H1 (cell line): ENCODE measurements around the gene CMYA5. TPM values are rescaled to one million over a fixed set of nuclear protein-coding genes. Genes with fewer than 3 reads are reported as not detected.

Experiments used
- BRCA1 ChIP-seq: IDR thresholded peaks from 2 replicates; pipeline ENCODE4 v1.6.1; 2012; ENCODE audit warnings: low read depth, low read length, improper control_type of control experiment
- CHD7 ChIP-seq: fragments of 300-600 bp; sonication (generic); IDR thresholded peaks from 2 replicates; pipeline ENCODE4 v1.7.1; 2012; ENCODE audit warnings: low read length, moderate library complexity, mild to moderate bottlenecking, inconsistent platforms; ENCODE audit not compliant: insufficient replicate concordance
- FOSL1 ChIP-seq: IDR thresholded peaks from 2 replicates; pipeline ENCODE4 v1.6.1; 2011; ENCODE audit warnings: mild to moderate bottlenecking, low read depth, low read length, moderate library complexity; ENCODE audit not compliant: insufficient read depth
- HDAC2 ChIP-seq, 2 experiments: fragments of 300-600 bp in 1 of 2; sonication (generic) in 1 of 2; IDR thresholded peaks; 2 replicates each; pipeline ENCODE4 v1.6.1; 2011 to 2012; ENCODE audit warnings: low read depth in 2 of 2, low read length in 2 of 2, mild to moderate bottlenecking in 2 of 2, moderate library complexity in 2 of 2, borderline replicate concordance in 1 of 2, inconsistent platforms in 1 of 2
- MAFK ChIP-seq: IDR thresholded peaks from 2 replicates; pipeline ENCODE4 v1.6.1; 2012; ENCODE audit warnings: low read depth, mild to moderate bottlenecking, improper control_type of control experiment, low read length
- NANOG ChIP-seq: IDR thresholded peaks from 2 replicates; pipeline ENCODE4 v1.6.1; 2011; ENCODE audit warnings: low read length, low read depth, mild to moderate bottlenecking, inconsistent platforms; ENCODE audit not compliant: insufficient read depth, poor library complexity, severe bottlenecking
- RAD21 ChIP-seq, 2 experiments: IDR thresholded peaks in 1 of 2; conservative IDR thresholded peaks in 1 of 2; 2 replicates each; pipeline ENCODE4 v1.6.1; 2011; ENCODE audit warnings: low read depth in 2 of 2, low read length in 2 of 2, improper control_type of control experiment in 1 of 2, inconsistent platforms in 1 of 2, mild to moderate bottlenecking in 1 of 2, moderate library complexity in 1 of 2
- RBBP5 ChIP-seq: IDR thresholded peaks from 2 replicates; pipeline ENCODE4 v1.7.1; 2012; ENCODE audit warnings: low read depth, mild to moderate bottlenecking, inconsistent platforms, low read length, moderate library complexity, borderline replicate concordance
- SP1 ChIP-seq: IDR thresholded peaks from 2 replicates; pipeline ENCODE4 v1.6.1; 2011; ENCODE audit warnings: low read depth, low read length
- TAF1 ChIP-seq: IDR thresholded peaks from 2 replicates; pipeline ENCODE4 v1.6.1; 2011; ENCODE audit warnings: mild to moderate bottlenecking, low read depth, low read length
- TBP ChIP-seq: IDR thresholded peaks from 2 replicates; pipeline ENCODE4 v1.6.1; 2011; ENCODE audit warnings: low read depth, low read length, improper control_type of control experiment
- YY1 ChIP-seq: IDR thresholded peaks from 2 replicates; pipeline ENCODE4 v1.6.1; 2011; ENCODE audit warnings: low read depth, mild to moderate bottlenecking, low read length
- polyA plus RNA-seq, 7 experiments: library from polyadenylated mRNA; depleted of rRNA in 3 of 7; stranded (reverse) in 5 of 7; unstranded in 2 of 7; fragments of >200 nt in 5 of 7; fragments of 200-250 nt in 2 of 7; gene quantifications; 1 replicate in 5 of 7; 2 replicates in 1 of 7; 4 replicates in 1 of 7; pipeline versions ENCODE4 v1.2.1 to v1.2.3, GENCODE V29; 2011 to 2013; ENCODE audit warnings: missing spikeins in 2 of 7, mixed read lengths in 2 of 7
- total RNA-seq: library from RNA; stranded (reverse); fragmentation: NEBNext Ultra II Directional; extraction: Animal tissue kit (Norgen Biotek cat#: 25700); gene quantifications from 2 replicates; pipeline ENCODE4 v1.2.1, GENCODE V29; 2021

Gene CMYA5
- total and polyA plus RNA-seq, 2 of the 8 experiments (the other 6 are each of a cell fraction or from before 2014, with no cell fraction given): 0.88 to 0.95 TPM

GRCh38 chr5:79694652-79695051 lies 5.0 kb downstream of the CMYA5 start (continued):
- TF ChIP-seq CHD7 (no peak), NANOG (no peak), TBP (no peak), HDAC2 (IDR thresholded peaks at IDR 0.05; ENCODE audit: borderline replicate concordance in 1 of 2, low read depth in 2 of 2, low read length in 2 of 2) (no peak), SP1 (no peak), YY1 (no peak), TAF1 (no peak), RAD21 (IDR thresholded peaks at IDR 0.05 in 1 of 2, conservative IDR thresholded peaks at IDR 0.05 in 1 of 2; ENCODE audit: low read depth in 2 of 2, low read length in 2 of 2) (no peak), FOSL1 (no peak), BRCA1 (no peak), MAFK (no peak), RBBP5 (no peak)
